ENCODE measurements around the gene OR12D1. TPM values are rescaled to one million over a fixed set of nuclear protein-coding genes. Genes with fewer than 3 reads are reported as not detected.
"Not testable (repeated sequence)": the region's sequence is repeated elsewhere in the genome, so short reads cannot be mapped to it uniquely, and the experiment has no call there.

The OR12D1 gene
- total RNA-seq, 4 donors from 2014 or later, result not detected

GRCh38 chr6:29442719-29443118, 28.0 kb downstream of the OR12D1 start:
- no peak for TF ChIP-seq CTCF (IDR thresholded peaks at IDR 0.05)
- no peak for ATAC-seq (ENCODE audit: low FRiP score)
- no peak for DNase-seq (ENCODE audit: low spot score)

DNA sequence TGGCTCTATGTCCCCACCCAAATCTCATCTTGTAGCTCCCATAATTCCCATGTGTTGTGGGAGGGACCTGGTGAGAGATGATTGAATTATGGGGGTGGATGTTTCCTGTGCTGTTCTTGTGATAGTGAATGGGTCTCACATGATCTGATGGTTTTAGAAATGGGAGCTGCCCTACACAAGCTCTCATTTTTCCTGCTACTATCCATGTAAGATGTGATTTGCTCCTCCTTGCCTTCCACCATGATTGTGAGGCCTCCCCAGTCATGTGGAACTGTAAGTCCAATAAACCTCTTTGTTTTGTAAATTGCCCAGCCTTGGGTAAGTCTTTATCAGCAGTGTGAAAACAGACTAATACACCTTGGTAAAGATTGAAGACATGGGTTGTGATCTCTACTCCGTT, 29.3 kb downstream of the OR12D1 start:
- DNase-seq (ENCODE audit: low spot score); ATAC-seq (ENCODE audit: low FRiP score): not testable (repeated sequence)

DNA sequence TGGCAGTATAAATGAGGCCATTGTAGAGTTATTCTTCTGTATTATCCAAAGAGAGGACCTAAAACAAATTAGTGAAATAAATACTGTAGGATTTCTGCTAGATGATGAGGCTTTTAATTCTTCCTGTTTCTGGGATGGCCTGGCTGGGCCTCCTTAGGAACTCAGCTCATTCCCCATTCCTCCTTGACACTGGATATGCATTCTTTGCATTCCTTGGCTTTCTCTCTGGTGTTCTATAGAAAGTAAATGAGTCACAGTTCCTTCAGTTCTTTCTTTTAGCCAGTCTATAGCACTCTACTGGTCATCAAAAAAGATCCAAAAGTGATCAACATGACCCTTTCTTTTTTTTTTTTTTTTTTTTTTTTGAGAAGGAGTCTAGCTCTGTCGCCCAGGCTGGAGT, 32.9 kb downstream of the OR12D1 start:
- no peak for ATAC-seq (ENCODE audit: low FRiP score)
- no peak for TF ChIP-seq CTCF (IDR thresholded peaks at IDR 0.05)
- DNase-seq (ENCODE audit: low spot score), result no peak

- ATAC-seq (ENCODE audit: low FRiP score), result no peak
- no peak for TF ChIP-seq CTCF (IDR thresholded peaks at IDR 0.05)
- no peak for DNase-seq (ENCODE audit: low spot score)
These were observed 36.9 kb downstream of the OR12D1 start for GRCh38 chr6:29451471-29452193.

DNA sequence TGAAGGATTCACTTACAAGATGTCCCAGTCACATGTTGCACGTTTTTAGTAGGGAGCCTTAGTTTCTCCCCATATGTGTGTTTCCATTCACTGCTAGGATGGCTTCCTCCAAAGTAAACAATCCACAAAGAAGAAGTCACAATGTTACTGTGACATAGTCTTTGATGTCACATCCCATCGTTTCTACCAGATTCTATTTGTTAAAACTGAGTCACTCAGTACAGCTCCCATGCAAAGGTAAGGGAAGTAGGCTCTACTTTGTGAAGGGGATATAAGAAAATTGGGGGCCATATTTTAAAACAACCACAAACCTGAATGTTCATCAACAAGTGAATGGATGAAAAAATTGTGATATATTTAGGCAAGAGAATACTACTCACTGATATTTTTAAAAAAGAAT, 42.2 kb downstream of the OR12D1 start, which contains the start of the genes OR11A1 and OR2H1:
TSS of gene OR11A1 (minus strand) at position 101 of the 400 bp plus-strand sequence. CDS start 29,430 bp downstream, outside the sequence.
TSS of gene OR2H1 (plus strand) at position 185 of the 400 bp plus-strand sequence. CDS start 4,615 bp downstream, outside the sequence.
- no peak for ATAC-seq (ENCODE audit: low FRiP score)

DNA sequence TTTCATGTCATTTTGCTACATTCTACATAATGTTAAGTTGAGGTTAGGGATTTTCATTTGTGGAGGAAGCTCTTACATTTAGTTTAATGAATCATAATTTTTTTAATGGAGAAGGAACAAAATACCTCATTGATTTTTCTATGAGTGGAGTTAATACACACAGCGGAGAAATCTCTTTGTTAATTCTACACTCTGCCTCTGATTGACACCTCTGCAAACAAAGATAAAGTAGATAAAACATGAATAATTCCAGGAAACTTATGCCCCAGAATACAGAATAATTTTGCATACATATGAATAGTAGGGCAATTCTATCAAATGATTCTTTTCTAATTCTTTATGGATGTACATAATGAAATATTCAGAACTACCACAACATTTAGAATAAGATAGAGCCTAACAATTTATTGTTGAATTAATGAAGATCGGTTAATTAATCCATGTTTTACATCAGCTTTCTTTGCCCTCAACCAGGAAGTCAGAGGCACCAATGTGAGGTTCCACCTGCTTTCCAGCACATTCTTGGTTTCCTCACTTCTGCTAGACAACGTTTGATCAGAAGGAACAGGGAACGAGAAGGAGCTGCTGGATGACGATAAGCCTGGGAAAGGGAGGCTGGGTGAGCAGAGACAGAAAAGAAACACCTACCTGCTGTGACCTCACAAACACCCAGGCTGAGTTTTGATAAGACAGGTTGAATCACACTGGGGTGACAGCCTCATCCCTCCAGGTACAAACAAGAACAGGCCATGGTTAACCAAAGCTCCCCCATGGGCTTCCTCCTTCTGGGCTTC, 46.5 kb downstream of the OR12D1 start:
- no peak for TF ChIP-seq CTCF (IDR thresholded peaks at IDR 0.05)
- no peak for DNase-seq (ENCODE audit: low spot score)
- no peak for ATAC-seq (ENCODE audit: low FRiP score)

More for the DNA sequence above, 42.2 kb downstream of the OR12D1 start, which contains the start of the genes OR11A1 and OR2H1:
- no peak for TF ChIP-seq CTCF (IDR thresholded peaks at IDR 0.05)
- no peak for DNase-seq (ENCODE audit: low spot score)

DNA sequence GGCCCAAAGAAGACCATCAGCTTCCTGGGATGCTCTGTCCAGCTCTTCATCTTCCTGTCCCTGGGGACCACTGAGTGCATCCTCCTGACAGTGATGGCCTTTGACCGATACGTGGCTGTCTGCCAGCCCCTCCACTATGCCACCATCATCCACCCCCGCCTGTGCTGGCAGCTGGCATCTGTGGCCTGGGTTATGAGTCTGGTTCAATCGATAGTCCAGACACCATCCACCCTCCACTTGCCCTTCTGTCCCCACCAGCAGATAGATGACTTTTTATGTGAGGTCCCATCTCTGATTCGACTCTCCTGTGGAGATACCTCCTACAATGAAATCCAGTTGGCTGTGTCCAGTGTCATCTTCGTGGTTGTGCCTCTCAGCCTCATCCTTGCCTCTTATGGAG, 47.3 kb downstream of the OR12D1 start:
- DNase-seq (ENCODE audit: low spot score), result no peak
- ATAC-seq (ENCODE audit: low FRiP score), result no peak
- TF ChIP-seq CTCF (IDR thresholded peaks at IDR 0.05), result no peak
